Skin of body (tissue), 3 donors: Measurements from ENCODE around the gene ALG3. TPM values are rescaled to one million over a fixed set of nuclear protein-coding genes. Genes with fewer than 3 reads are reported as not detected.

Experiments
- DNase-seq: peaks from one replicate; lab custom pipeline; 2025; lab: John Stamatoyannopoulos, UW
- small RNA-seq: library from RNA; depleted of rRNA; stranded (forward); fragments of <200 nt; gene quantifications from one replicate; pipeline ENCODE3, GENCODE V24; 2014; ENCODE audit warnings: low replicate concordance
- total RNA-seq: library from RNA; depleted of rRNA; stranded (reverse); fragments of >200 nt; gene quantifications from one replicate; pipeline ENCODE4 v1.2.3, GENCODE V29; 2014

Gene ALG3
- total RNA-seq, 1 donor from 2014 or later: 13.8 TPM

GRCh38 chr3:184196536-184196935 lies 52.2 kb downstream of the ALG3 start:
- DNase-seq: no peak

DNA sequence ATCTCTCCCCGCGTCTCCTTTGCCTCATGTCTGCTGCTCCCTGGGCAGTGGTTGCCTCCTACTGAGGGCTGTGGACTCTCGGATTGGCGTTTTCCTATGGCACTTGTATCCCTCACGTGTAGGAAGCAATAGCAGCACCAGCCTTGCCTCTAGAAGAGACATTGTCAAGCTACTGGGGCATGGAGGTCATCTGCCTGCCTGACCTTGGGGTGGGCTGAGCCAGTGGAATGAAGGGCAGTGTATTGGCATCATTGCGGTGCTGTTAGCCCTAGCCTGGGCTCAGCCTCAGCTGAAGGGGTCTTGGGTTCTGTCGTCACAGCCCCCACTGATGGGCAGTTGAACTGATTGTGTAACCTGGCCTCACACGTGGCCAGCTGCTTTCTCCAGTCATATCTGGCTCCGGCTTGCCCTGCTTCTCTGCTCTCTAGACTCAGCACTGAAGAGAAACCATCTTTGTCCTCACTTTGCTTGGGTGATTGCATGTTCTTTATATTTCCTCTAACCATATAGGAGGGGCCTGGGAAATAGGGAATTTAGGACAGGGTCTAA lies 54.7 kb downstream of the ALG3 start:
- DNase-seq: no peak

DNA sequence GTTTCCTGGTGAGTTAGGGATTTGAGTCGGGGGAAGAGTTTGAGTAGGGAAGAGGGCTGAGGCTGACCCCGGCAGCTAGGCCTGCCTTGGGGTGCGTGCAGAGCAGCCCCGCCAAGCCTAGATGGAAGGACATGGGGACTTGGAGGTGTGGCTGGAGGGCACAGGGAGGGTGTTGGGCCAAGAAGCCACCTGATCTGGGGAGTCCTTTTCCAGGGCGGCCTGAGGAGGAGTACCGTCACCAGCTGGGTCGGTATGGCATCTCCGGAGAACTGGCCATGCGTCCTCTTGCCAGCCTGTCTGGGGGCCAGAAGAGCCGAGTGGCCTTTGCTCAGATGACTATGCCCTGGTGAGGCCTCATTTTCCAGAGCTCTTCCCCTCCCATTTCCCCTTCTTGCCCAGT lies 55.9 kb downstream of the ALG3 start:
- no peak for DNase-seq

Small RNAs within 50 kb of the gene (small RNA-seq; reads per million reads assigned to genes)
- not detected for gene MIR1224

Other genes starting within 250 kb of the ALG3 start
- gene ABCC5, start 231.1 kb downstream of the ALG3 start, total RNA-seq: 26.0 TPM
- gene HTR3D, start 217.2 kb downstream of the ALG3 start, total RNA-seq: not detected
- gene HTR3C, start 195.9 kb downstream of the ALG3 start, total RNA-seq: not detected
- not detected for gene HTR3E, start 151.9 kb downstream of the ALG3 start, total RNA-seq
- gene EIF2B5, start 113.6 kb downstream of the ALG3 start, total RNA-seq: 28.7 TPM
- gene DVL3, start 93.6 kb downstream of the ALG3 start, total RNA-seq: 23.9 TPM
- 135 TPM for gene AP2M1, start 74.1 kb downstream of the ALG3 start, total RNA-seq
- 46.3 TPM for gene ABCF3, start 62.8 kb downstream of the ALG3 start, total RNA-seq
- gene VWA5B2, start 19.4 kb downstream of the ALG3 start, total RNA-seq: 0.10 TPM
- 1.7 TPM for gene EEF1AKMT4, start 710 bp upstream of the ALG3 start, total RNA-seq
- not detected for gene CAMK2N2, start 12.6 kb upstream of the ALG3 start, total RNA-seq
- gene ECE2, start 27.1 kb upstream of the ALG3 start, total RNA-seq: not detected
- 167 TPM for gene PSMD2, start 50.3 kb upstream of the ALG3 start, total RNA-seq
- 191 TPM for gene EIF4G1, start 65.6 kb upstream of the ALG3 start, total RNA-seq
- gene FAM131A, start 88.6 kb upstream of the ALG3 start, total RNA-seq: 18.6 TPM
- 5.3 TPM for gene CLCN2, start 112.6 kb upstream of the ALG3 start, total RNA-seq
- 44.3 TPM for gene POLR2H, start 112.7 kb upstream of the ALG3 start, total RNA-seq
- 68.1 TPM for gene THPO, start 129.2 kb upstream of the ALG3 start, total RNA-seq
- 31.3 TPM for gene CHRD, start 131.1 kb upstream of the ALG3 start, total RNA-seq